Coronary artery (tissue), 2 donors: ENCODE results near the gene CHST11.

Source experiments
- DNase-seq: peaks from one replicate; pipeline ENCODE4 v3.0.0-alpha.2; 2017; ENCODE audit warnings: low spot score
- H3K27ac ChIP-seq, 2 donors: fragments of 200-600 bp; sonication (generic); one replicate each; pipeline ENCODE4 v1.5.1; 2016 to 2019
- H3K4me3 ChIP-seq: fragments of 200-600 bp; sonication (generic); 2 replicates; pipeline ENCODE4 v1.5.1; 2016; ENCODE audit warnings: mild to moderate bottlenecking, moderate library complexity
- TF ChIP-seq, protein P1 (sequence below): fragments of 200-600 bp; sonication (generic); IDR thresholded peaks from one replicate; pipeline ENCODE4 v1.5.1; 2019; ENCODE audit warnings: antibody characterized with exemption

Gene CHST11

DNA sequence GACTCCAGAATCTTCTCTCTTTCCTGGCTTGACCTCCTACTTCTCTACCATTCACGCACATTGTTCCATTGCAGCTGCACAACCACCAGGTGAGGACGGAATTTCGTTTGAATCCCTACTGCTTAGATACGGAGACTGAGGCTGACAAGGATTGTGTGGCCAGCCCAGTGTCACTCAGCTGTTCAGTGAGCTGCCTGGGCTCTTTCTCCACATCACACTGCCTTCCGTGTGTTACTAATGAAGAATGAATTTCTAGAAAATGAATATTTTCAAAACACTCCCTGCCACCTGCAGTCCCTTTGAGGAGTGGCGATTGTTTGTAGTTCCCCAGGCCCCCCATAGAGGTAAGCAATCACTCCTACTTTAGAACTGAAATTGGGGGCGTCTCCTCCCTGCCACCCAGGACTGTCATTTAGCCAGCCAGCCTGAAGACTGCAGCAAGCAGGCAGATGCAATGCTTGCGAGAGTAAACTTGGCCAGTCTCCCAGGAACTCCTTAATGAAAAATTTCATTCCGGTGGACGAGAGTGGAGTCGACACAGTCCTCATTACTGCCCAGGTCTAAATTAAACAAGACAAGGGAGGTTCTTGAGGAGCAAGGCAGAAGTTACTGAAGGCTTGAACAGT lies 261.7 kb downstream of the CHST11 start:
- no peak for DNase-seq

DNA sequence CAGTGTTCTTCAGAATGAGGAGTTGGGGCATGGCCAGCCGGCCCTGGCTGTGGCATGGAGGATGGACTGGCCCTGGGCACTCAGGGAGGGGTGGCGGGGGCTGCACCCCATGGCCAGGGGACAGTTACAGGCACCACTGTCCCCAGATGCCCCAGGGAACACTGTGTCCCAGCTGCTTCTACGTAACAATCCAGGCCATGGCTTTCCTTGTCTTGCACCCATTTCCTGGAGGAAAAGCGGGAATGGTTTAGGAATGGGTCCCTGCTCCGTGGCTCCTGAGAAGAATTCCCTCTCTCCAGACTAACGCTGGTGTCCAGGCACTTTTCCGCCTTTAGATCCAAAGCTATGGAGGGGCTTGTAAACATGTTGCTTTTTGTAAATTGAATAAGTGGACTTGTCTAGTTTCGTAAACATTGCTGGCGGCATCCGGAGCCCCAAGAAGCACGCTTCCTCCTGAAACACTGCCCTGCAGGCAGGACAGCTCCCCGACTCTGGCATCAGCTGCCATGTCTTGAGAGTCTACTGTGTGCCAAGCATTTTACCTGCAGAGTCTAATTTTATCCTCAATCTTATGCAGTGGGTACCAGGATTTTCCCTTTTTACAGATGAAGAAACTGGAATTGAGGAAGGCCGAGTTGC lies 263.1 kb downstream of the CHST11 start:
- no peak for DNase-seq
- TF ChIP-seq, protein P1, sequence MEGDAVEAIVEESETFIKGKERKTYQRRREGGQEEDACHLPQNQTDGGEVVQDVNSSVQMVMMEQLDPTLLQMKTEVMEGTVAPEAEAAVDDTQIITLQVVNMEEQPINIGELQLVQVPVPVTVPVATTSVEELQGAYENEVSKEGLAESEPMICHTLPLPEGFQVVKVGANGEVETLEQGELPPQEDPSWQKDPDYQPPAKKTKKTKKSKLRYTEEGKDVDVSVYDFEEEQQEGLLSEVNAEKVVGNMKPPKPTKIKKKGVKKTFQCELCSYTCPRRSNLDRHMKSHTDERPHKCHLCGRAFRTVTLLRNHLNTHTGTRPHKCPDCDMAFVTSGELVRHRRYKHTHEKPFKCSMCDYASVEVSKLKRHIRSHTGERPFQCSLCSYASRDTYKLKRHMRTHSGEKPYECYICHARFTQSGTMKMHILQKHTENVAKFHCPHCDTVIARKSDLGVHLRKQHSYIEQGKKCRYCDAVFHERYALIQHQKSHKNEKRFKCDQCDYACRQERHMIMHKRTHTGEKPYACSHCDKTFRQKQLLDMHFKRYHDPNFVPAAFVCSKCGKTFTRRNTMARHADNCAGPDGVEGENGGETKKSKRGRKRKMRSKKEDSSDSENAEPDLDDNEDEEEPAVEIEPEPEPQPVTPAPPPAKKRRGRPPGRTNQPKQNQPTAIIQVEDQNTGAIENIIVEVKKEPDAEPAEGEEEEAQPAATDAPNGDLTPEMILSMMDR, result no peak
- Histone ChIP-seq H3K27ac (peak overlapping the region in 1 of 2 donors; percentile 45), H3K4me3 (peak overlapping the region; percentile 53)

More for the DNA sequence above, 261.7 kb downstream of the CHST11 start:
- no peak overlapping the region for H3K4me3 ChIP-seq
- TF ChIP-seq, protein P1, result no peak
- H3K27ac ChIP-seq, result no peak overlapping the region

DNA sequence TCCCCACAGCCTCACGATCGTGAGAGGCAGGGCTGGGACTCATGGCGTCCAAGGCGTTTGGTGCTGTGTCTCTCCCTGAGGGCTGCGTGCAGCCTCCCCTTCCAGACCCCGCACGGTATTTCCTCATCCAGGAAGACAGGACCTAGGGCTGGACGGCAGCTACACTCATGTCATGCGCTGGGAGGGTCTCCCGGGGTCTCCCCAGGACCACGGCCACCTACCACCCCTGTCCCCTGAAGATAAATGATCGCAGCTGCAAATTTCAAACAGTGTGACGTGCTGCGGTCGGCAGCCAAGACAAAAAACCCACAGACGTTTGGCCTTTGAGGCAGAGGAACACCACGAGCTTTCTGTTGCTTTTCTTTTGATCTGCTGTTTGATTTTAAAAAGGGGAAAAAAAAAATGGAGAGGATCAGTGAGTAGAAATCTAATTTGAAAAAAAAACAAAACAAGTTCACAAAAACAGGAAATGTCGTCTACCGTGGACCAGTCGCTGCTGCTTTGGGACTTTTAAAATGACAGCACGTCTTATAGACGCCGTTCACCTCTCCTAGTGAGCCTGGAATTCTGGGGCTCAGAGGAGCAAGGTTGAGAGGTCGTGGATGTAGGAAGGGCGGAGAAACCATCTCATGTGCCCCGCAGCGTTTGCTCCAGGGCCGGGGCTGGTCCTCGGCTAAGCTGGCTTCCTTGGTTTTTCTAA lies 263.7 kb downstream of the CHST11 start:
- H3K27ac ChIP-seq, result peak overlapping the region in 1 of 2 donors; percentile 45
- no peak for DNase-seq

DNA sequence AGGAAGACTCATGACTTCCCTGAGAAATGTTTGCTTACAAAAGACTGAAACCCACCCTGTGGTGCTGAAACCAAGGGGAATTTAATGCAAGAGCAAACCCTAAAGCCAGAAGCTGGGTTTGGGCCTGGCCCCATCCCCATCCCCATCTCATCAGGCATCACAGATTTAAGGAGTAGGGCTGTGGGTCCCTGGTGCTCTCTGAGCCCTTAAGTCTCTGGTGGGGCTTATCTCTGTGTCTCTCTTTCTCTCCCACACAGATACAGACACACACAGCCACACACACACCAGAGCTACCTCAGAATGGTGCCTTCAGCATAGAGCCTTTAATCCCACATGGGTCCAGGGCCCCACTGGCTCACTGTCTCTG lies 264.3 kb downstream of the CHST11 start:
- Histone ChIP-seq H3K4me3 (no peak overlapping the region), H3K27ac (peak overlapping the region in 1 of 2 donors; percentile 45)
- no peak for DNase-seq
- TF ChIP-seq, protein P1, result no peak

More for the DNA sequence above, 263.7 kb downstream of the CHST11 start:
- peak overlapping the region; percentile 53 for H3K4me3 ChIP-seq
- TF ChIP-seq, protein P1, result no peak

DNA sequence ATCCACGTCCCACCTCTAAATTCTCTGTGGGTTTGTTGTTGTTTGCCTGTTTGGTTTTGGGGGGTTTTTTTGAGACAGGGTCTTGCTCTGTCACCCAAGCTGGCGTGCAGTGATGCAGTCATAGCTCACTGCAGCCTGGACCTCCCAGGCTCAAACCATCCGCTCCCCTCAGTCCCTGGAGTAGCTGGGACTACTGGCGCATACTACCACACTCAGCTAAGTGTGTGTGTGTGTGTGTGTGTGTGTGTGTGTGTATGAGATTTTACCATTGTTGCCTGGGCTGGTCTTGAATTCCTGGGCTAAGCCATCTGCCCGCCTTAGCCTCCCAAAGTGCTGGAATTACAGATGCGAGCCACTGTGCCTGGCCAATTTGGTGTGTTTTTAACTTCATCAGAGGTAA lies 265.2 kb downstream of the CHST11 start:
- Histone ChIP-seq H3K4me3 (no peak overlapping the region), H3K27ac (no peak overlapping the region)
- no peak for DNase-seq
- TF ChIP-seq, protein P1, result no peak

- no peak overlapping the region for H3K27ac ChIP-seq
- TF ChIP-seq, protein P1, result no peak
- no peak overlapping the region for H3K4me3 ChIP-seq
- DNase-seq, result no peak
These were observed 266.1 kb downstream of the CHST11 start for GRCh38 chr12:104722601-104723534.
